Activated CD8-positive, alpha-beta memory T cell treated with anti-CD3 and anti-CD28 coated beads for 48 hours (primary cell): ENCODE data around the gene CORO1C.

Experiments
- DNase-seq, 3 experiments: peaks; one replicate each; pipeline ENCODE4 v3.0.0-alpha.2; 2020; ENCODE audit warnings: low read depth in 2 of 3, low spot score in 2 of 3

CORO1C gene

GRCh38 chr12:108653922-108654321 is 77.4 kb downstream of the CORO1C start:
- DNase-seq: no peak

DNA sequence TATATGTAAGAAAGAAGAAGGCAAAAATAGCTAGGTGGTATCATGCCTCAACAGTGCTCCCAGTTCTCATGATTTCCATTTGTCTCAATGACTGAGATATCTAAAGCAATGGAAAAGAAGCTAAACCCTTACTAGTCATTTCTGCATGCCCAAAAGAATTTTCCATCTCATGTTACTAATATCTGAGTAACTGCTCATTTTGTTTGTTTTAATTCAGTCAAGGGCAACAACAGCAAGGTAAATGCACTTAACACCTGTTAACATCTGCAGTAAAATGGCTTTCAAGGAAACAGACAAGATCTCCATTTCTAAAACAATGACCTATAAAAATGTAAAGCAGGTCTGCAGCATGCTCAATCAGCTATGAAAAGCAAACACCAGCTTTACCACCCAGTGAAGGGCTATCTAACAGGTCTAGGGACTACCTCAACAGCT is 78.2 kb downstream of the CORO1C start:
- no peak for DNase-seq

- no peak for DNase-seq
Measured at GRCh38 chr12:108650083-108650482, 81.2 kb downstream of the CORO1C start.

DNA sequence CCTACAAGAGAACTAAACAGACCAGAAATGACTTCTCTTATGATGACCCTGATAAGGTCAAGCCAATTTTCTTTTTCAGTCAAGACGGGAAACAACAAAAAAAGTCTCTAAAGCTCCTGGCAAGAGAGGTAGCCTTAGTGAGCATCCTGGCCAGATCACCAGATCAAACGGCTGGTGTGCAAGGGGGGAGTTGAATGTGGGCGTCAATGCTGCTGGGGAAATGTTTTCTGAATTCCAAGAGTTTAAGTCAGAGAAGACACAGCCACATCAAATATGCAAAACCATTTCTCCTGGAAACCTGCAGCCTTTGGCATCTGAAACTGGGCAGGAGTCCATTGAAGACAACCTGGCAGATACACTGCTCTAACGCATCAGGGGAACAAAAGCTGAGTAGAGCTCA is 81.6 kb downstream of the CORO1C start:
- DNase-seq: no peak

DNA sequence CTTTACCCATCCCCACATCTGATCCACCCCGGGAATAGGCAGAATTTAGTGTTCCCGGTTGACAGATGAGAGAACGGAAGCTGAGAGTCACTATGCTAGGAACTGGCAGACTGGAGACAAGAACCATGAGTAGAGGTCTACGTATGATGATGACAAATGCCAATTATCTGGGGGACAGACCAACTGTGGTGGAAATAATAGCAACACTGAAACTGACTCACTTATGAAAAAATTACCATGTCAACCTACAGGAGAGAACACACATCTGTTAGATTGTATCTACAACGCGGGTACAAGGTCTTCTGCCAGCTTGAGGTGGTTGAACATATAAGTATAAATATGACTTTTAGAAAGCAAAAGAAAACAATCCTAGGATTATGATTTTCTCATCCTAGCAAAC is 82.2 kb downstream of the CORO1C start:
- DNase-seq: no peak

GRCh38 chr12:108648371-108648770 is 82.9 kb downstream of the CORO1C start:
- DNase-seq: no peak

GRCh38 chr12:108647585-108648287 is 83.6 kb downstream of the CORO1C start:
- no peak for DNase-seq

DNA sequence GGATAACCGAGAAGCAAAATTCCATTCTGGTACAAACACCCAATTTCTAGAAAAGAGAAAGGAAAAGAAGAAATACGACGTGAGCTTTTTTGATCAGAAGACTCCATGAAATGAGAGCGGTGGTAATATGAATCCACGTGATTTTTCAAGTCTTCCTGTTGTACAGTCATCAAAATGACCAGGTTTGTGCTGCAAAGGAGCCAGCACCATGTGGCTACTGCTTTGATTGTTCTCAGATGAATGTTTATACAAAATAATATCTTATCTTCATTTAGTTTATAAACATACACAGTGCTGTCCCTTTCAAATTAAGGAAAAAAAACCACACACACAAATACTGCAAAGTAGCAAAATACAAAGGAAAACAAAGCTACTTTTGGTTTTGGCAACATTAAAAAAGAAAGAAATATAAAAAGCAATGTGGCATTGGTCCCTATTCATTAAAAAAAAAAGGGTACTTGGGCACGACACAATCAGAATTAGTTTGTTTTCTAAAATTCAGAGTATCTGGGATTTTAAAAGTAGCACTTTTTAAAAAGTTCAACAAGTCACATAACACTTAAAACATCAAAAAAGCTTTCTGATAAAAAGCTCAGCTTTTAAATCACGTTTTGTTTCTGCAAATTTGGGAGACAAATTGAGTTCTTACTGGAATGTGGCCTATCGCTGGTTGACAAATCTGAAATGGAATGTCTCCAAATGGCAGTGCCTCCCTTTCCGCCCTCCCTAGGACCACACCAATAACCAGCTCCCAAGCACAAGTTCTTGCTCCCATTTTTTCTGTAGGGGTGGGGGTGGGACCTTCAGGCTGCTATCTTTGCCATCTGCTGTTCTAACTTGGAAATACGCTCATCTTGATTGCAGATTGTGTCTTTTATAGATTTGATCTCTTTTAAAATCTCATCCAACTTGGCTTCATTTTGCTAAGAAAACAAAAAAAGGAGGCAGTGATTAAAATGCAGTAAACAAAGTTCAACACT is 84.4 kb downstream of the CORO1C start:
- DNase-seq: no peak

- no peak for DNase-seq
Measured at GRCh38 chr12:108645686-108646599, 85.4 kb downstream of the CORO1C start.

DNA sequence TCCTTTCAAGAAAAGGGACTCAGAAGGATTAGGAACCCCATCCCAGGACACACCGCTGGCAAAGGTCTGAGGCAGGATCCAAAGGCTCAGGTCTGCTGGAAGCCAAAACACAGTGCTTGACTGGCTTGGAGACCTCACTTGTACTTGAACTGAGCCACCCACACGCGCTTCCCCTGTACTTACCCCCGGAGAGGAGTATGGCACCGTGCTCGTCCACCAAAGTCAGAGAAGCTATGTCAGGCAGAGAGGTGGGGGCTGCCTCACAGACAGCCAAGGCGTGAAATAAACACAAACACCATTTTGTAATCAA is 86.6 kb downstream of the CORO1C start:
- DNase-seq: no peak

DNA sequence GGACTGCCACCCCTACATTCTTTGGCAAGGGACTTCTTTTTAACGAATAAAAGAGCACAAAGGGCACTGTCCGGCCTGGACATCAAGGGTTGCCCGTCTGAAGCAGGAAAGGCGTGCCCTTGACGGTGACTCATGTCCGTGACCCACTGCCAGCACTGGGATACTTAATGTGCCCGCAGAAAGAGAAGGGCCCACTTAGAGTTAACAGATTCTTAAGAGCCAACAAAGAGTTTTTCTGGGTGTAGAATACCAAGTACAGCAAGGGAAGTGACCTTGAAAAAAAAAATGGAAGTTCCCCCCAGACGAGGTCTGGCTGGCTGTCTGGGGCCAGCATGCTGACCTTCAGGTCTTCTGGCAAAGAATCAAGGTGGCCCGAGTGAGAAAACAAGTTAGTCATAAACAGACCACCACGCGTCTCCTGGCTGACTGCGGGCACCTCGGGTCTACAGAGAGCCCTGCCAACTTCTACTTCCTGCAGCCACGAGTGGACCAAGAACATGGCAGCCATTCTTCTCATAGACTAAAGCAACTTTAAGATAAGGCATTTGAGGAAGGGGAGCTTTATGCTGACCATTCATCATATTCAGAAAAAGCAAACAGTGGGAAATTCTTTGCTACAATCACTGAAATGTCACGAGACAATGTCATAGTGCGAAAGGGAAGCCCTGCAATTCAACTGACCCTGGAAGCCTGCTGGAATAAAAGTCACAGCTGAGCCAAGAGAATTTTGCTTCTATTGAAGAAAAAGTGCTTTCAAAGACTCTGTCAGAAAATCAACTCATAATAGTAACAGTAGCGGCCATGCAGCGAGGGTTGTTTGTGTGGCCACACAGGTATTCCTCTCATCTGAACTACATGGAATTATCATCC is 87.1 kb downstream of the CORO1C start:
- DNase-seq: no peak

DNA sequence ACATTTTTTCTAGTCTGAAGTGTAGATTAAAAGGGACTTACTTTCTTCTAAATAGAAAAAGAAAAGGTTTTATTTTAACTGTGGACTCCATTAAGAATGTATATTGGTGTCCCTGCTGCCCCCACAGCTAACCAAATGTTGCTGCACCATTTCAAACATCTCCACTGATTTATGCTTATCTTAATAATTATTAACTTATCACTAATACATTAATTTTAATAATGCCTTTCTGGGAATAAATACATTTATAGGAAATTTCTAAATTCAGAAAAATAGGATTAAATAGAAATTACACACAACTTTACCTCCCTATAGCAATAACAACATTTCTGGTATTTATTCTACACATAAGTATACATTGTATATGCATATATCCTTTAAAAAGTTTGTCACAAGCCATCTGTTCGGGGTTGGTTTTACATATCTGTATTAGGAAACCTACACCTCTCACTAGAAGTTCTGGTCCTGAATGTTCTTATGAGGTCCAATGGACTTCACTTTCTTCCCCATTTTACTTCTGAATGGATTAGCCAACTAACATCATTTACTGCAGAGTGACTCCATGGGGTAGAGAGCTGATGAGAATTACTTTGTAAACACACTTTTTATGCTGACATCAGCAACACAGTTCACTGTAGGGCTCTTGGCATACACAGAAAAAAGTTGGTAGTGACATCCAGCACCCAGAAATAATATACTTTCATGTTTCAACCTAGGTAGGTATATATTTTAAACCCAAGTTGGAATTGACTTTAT is 88.2 kb downstream of the CORO1C start:
- DNase-seq: no peak

DNA sequence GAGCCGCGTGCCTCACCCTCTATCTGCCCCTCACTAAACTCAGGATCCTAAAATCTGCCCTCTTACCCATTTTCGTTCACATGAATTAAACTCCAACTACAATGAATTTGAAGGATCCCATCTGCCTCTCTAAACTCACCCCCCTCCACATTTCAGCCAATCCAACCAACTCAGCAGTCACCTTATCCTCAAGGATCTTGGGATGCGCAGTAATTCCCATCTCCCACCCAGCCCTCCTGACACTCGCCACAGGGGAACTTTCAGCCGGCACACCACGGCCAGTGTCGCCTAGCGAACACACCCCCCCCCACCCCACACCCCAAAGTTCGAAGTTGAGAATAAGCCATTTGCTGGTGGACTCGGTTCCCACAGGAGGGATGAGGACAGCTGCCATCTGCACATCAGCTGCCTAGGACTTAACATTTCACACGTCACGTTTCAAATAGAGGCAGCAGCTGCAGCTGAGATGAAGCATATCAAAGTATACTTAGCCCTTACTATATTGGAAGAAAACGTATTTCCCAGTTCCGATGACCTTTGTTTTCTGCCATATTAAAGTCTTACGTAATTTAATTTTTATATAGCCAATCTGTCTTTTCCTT is 88.9 kb downstream of the CORO1C start:
- DNase-seq: no peak

DNA sequence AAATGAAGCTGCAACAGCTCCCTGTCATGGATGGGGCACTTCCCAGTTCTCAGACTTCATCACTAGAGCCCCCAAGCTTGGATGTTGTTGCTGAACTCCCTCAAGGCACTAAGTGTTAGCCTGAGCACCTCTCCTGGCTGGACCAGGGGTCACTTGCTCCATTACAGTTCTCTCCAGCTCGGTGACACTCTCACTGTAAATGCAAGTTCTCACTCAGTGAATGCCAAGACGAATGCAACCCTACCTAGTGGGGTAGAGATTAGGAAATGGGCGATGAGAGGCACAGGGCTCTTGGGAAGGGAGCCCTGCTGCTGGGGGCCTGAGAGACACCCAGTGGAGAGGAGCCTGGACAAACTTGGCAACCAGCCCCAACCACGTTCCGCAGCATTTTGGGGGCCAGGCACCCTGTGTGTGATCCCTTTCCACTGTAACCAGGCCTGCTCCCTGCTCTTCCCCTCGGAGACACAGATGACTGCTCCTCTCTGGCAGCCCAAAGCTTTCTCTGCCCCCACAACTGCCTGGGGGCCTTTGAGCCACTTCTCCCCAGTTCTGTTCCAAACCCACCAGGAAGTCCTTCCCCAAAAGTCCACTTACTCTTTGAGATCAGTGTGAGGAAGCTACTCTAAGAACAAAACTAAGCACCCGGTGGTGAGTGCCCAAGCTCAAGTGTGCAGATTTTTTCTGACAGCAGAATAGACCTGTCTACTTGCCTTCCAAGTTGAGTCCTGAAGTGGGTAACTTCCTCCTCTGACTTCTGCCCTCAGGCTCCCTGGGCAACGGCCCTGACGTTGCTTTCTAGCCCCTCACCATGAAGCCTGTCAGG is 89.7 kb downstream of the CORO1C start:
- no peak for DNase-seq

DNA sequence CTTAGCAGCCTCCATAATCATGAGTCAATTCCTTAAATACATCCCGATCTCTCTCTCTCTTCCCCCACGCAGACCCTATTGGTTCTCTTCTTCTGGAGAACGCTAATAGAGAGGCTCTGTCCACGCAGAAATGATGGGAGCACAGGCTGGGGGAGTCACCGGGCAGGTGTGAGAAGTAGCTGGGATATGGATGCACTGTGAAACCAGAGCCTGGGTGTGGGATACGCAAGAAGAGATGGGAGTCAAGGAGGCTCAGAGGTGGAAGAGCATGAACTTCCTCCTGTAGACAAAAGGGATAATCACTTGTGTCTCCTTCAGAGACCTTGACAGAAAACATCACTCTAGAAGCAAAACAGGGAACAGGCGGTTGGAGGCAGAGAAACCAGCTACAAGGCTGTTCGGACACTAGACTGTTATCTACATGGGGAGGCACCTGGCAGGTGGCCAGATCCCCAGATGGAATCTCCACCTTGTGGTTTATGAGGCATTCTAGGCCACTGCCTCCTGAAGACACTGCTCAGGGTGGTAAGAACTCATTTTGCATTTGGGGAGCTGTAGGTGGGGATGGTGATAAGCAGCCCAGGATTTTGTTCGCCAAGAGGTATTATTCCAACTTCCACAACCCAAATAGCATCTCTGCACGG is 90.4 kb downstream of the CORO1C start:
- no peak for DNase-seq

GRCh38 chr12:108638997-108639822 is 92.1 kb downstream of the CORO1C start:
- no peak for DNase-seq
